G401.6 (cell line): ENCODE data around the gene GLI1.
A peak's percentile ranks its signal among the peaks of the same experiment; 100 is the strongest.

Experiments used
- FAIRE-seq: peaks from 2 replicates; lab custom pipeline; 2012; peaks lifted over from hg19 to GRCh38; lab: Jason Lieb, UNC

GLI1 gene

DNA sequence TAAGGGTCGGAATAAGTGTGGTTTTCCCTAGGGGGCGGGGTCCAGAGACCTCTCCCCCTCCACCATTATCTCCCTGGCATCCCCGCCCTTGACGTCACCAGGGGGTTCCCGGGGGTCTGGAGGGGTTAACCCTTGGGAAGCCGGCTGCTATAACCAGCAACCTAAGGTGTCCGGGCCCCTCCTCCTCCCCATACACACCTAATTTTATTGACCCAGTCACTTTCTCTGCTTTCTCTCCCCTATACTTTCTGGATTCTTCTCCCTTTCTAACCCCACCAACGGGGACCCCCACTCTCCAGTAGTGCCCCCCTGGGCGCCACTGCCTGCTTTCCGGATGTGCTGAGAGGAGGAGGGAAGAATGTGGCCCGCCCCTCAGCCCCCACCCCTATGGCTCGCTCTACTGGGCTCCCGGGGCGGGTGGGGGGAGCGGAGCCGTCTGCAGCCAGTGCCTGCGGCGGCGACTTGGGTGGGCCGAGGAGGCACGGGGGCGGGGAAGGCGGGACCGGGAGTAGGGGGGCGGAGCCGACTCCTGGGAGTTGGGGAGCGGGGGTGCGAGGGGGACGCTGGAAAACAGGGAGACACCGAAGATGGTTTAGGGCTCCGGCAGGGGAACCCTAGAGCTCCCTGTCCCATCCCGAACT lies 1.8 kb downstream of the GLI1 start:
- FAIRE-seq, result peak; percentile 49

DNA sequence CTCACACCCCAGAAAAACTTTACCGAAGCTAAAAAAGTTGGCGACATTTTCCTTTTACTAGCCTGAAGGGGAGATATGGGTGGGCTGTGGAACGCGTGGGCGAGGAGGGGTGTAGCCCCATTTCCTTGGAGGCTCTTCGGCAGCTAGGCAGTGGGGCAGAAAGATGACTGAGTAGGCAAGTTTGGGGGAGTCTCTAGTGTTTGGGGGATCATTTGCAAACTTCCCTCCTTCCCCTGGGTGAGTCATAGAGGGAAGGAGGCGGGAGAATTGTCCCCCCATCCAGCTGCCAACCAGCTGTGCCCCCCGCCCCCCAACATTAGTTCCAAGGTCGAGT lies 2.3 kb downstream of the GLI1 start:
- FAIRE-seq, result no peak

DNA sequence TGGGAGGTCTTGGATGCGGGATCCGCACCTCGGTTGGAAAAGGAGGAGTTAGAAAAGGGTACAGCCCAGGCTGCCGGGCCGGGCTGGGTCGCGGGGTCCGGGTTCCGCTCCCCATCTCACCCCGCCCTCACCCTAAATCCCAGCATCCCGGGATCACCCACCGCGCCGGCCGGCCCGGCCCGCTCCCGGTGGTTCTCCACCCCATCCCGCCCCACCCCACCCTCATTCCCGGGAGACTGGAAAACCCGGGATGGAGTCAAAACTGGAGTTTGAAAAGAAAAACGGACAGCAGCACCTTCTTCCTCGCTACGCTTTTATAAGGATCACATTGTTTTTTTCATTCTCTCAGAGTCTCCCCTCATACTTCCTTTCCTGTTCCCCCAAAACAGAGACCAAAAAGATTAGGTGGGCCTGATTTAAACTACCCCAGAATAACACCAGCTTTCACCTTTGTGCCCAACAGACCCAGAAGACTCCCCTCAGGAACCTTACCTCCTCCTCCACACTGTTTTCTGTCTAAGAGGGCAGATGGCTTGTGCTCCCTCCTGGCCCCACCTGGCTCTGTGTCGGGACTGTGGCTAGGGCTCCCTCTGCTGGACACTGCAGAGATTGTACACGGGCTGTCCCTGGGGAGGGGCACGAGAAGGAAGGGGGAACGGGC lies 2.8 kb downstream of the GLI1 start:
- peak; percentile 88 for FAIRE-seq

DNA sequence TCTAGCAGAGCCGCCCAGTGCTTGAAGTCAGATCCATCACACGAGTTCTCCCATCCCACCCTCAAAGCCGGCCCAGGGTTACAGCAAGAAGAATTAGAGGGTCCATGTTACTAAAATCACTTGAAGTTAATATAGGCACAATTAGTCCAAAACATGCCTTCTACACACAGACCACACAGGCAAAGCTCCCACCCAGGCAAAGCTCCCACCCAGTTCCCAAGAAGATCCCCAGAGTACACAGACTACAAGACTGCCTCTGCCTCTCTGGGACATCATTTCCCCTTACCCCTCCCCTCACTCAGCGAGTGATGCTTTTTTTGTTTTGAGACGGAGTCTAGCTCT lies 3.3 kb downstream of the GLI1 start:
- no peak for FAIRE-seq

DNA sequence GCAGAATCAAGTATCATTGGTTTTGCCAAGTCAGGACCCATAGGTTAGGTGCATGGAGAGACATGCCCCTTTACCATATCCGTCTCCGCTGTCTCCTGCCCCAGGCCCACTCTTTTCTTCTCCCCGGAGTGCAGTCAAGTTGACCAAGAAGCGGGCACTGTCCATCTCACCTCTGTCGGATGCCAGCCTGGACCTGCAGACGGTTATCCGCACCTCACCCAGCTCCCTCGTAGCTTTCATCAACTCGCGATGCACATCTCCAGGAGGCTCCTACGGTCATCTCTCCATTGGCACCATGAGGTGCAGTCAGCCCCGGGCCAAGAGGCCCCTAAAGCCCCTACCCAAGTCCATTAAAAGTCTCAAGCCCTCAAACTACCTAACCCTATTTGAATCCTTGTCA lies 5.0 kb downstream of the GLI1 start:
- no peak for FAIRE-seq

DNA sequence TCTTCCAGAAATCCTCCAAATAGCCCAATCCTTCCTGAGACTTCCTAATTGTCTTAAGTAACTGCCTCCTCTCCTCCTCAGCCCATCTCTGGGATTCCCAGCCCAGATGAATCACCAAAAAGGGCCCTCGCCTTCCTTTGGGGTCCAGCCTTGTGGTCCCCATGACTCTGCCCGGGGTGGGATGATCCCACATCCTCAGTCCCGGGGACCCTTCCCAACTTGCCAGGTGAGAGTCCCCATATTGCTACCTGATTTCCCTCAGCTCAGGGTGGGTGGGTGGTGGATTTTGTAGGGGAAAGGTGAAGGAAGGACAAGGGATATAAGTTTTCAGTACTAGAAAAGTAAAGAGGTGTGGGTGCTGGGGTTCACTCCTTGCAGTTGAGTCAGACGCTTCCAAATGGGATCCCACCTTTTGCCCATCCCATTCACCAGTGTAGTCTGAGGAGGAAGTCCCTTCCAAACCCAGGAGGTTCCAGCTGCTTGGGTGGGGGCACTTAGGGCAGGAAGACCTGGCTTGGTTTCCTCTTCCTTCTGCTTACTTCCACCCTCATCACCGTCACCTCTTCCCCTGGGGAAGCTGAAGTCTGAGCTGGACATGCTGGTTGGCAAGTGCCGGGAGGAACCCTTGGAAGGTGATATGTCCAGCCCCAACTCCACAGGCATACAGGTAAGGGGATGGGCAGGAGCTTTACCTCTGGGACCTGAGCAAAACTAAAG lies 5.6 kb downstream of the GLI1 start:
- no peak for FAIRE-seq

DNA sequence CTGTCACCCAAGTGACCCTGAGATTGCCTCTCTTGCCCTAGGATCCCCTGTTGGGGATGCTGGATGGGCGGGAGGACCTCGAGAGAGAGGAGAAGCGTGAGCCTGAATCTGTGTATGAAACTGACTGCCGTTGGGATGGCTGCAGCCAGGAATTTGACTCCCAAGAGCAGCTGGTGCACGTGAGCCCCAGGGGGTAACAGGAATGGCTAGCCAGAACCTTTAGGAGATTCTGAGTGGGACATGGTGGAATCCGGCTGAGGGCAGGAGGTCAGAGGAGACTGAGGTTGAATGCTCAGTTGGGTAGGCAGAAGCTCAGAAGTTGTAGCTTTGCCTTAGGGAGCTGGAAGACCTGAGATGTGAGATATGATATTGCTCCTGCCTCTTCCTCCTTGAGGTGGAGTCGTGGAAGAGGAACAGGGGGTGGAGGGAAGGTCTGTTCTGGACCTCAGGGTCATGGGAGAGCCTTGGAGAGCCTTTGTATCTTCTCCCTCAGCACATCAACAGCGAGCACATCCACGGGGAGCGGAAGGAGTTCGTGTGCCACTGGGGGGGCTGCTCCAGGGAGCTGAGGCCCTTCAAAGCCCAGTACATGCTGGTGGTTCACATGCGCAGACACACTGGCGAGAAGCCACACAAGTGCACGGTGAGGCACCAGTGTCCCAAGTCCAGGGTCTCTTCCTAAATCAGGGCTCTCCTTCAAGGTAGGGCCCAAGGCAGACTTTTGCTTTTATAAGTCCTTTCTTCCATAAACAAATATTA lies 6.3 kb downstream of the GLI1 start:
- FAIRE-seq, result no peak

DNA sequence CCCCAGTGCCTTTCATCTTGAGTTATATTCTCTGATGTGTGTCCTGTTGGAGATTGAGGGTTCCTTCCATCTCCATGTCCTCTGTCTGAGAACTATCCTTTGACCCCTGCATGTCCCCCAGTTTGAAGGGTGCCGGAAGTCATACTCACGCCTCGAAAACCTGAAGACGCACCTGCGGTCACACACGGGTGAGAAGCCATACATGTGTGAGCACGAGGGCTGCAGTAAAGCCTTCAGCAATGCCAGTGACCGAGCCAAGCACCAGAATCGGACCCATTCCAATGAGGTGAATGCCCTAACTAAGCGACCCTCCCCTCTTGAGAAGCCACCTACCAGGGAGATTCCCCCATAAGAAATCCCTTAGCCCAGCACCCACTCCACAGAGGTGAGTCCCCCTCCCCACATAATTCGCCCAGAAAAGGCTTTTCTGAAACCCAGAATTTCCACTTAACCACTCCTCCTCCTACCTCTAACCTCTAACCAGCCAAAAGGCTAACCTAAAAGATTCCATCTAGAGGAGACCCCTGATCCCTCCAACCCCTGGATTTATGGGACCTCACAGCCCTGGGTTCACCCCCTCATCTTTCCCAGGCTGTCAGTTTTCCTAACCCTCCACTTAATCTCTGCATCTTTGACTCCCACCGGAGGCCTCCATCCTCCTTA lies 7.8 kb downstream of the GLI1 start:
- no peak for FAIRE-seq

DNA sequence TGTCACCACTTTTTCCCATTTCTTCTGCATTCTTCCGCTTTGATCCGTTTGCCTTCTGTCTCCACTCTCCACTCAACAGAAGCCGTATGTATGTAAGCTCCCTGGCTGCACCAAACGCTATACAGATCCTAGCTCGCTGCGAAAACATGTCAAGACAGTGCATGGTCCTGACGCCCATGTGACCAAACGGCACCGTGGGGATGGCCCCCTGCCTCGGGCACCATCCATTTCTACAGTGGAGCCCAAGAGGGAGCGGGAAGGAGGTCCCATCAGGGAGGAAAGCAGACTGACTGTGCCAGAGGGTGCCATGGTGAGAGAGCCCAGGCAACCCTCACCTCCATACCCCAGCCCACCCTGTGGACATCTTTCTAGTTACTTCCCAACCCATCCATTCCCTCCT lies 8.3 kb downstream of the GLI1 start:
- no peak for FAIRE-seq

DNA sequence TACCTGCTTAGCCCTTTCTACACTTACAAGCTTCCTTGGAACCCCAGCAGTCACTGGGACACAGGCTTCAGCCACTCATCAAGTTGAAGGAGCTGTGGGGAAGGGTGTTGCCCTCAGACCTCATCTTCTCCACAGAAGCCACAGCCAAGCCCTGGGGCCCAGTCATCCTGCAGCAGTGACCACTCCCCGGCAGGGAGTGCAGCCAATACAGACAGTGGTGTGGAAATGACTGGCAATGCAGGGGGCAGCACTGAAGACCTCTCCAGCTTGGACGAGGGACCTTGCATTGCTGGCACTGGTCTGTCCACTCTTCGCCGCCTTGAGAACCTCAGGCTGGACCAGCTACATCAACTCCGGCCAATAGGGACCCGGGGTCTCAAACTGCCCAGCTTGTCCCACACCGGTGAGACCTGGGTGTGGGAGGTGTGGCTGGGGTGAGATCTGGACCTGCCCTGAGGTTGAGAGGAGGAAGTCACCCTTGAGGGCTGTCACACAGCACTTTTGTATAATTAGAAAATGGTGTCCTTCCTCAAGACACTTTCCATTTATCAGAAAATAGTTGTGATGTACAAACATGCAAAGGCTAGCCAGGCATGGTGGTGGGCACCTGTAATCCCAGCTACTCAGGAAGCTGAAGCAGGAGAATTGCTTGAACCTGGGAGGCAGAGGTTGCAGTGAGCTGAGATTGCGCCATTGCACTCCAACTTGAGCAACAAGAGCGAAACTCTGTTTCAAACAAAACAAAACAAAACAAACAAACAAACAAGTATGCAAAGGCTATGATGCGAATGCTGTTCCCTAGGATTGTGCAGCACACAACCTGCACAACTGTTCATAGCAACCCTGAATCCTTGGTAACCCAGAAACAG lies 9.9 kb downstream of the GLI1 start:
- FAIRE-seq, result no peak

DNA sequence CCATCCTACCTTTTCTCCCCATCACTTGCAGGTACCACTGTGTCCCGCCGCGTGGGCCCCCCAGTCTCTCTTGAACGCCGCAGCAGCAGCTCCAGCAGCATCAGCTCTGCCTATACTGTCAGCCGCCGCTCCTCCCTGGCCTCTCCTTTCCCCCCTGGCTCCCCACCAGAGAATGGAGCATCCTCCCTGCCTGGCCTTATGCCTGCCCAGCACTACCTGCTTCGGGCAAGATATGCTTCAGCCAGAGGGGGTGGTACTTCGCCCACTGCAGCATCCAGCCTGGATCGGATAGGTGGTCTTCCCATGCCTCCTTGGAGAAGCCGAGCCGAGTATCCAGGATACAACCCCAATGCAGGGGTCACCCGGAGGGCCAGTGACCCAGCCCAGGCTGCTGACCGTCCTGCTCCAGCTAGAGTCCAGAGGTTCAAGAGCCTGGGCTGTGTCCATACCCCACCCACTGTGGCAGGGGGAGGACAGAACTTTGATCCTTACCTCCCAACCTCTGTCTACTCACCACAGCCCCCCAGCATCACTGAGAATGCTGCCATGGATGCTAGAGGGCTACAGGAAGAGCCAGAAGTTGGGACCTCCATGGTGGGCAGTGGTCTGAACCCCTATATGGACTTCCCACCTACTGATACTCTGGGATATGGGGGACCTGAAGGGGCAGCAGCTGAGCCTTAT lies 10.8 kb downstream of the GLI1 start:
- FAIRE-seq, result no peak

DNA sequence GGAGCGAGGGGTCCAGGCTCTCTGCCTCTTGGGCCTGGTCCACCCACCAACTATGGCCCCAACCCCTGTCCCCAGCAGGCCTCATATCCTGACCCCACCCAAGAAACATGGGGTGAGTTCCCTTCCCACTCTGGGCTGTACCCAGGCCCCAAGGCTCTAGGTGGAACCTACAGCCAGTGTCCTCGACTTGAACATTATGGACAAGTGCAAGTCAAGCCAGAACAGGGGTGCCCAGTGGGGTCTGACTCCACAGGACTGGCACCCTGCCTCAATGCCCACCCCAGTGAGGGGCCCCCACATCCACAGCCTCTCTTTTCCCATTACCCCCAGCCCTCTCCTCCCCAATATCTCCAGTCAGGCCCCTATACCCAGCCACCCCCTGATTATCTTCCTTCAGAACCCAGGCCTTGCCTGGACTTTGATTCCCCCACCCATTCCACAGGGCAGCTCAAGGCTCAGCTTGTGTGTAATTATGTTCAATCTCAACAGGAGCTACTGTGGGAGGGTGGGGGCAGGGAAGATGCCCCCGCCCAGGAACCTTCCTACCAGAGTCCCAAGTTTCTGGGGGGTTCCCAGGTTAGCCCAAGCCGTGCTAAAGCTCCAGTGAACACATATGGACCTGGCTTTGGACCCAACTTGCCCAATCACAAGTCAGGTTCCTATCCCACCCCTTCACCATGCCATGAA lies 11.5 kb downstream of the GLI1 start:
- FAIRE-seq, result no peak

DNA sequence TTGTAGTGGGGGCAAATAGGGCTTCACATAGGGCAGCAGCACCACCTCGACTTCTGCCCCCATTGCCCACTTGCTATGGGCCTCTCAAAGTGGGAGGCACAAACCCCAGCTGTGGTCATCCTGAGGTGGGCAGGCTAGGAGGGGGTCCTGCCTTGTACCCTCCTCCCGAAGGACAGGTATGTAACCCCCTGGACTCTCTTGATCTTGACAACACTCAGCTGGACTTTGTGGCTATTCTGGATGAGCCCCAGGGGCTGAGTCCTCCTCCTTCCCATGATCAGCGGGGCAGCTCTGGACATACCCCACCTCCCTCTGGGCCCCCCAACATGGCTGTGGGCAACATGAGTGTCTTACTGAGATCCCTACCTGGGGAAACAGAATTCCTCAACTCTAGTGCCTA lies 12.1 kb downstream of the GLI1 start:
- no peak for FAIRE-seq

DNA sequence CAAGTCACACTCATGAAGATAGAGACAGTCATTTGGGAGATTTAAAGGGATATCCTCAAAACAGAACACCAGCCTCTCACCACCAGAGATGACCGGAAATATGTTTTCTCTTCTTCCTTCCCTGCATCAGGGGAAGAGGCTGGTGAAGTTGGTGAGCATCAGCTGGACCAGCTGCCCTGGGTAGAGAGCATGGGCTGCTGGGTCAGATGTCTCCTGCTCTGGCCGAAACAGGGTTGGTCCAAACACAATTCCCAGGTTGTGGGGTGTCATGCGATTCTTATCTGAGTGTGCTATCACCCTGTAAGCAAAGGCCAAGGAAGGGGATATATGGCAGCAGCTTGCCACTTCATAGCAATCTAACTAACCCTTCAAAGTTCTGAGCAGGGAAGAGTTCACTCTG lies 12.8 kb downstream of the GLI1 start:
- no peak for FAIRE-seq

DNA sequence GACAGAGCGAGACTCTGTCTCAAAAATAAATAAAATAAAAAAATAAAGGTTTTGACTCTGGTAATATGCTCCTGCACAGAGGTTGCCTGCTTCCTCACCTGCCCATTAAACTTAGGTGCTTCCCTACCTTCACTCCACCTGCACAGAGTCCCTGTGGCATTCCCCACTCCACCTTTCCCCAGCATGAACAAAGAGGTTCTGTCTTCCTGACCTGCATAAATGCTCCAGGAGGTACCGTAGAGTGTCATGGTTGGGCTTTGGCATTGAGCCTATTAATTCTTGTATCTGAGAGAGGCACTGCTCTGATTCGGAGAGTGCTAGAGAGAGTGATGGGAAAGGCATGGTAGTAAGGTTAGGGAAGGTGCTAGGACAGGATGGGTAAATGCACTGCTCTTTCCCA lies 13.8 kb downstream of the GLI1 start:
- FAIRE-seq, result no peak

DNA sequence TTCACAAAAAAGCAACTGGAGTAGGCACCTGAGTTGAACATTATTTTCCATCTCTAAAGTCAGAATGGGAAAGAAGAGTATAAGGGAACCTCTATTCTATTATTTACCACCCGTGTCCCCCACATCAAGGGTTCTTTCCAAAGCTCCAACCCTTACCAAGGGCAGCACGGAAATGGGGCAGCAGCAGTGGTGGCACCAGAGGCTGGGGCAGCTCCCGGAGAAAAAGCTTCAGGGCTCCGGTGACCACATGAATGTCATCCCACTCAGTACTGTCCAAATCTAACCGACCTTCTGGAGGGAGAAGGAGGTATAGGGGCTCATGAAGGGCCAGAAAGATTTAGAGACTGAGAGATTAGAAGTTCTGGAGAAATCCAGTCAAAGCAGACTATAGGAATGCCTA lies 14.3 kb downstream of the GLI1 start:
- no peak for FAIRE-seq

DNA sequence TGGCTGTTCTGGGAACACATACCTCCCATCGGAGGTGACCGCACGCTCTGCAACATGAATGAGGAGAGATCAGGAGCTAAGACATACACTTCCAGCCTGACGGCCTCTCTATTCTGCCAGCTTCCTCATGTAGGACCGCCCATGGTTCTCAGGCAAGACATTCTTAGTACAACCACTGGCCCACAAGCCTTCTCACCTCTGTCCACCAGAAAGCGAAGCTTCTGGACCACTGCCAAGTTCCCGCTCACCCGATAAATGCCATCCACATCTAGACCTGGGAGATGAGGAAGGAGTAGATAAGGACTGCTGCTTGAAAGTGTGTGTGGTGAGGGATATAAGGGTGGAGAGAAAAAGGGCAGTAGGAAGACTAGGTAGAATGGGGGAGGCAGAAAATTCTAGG lies 14.8 kb downstream of the GLI1 start:
- no peak for FAIRE-seq

DNA sequence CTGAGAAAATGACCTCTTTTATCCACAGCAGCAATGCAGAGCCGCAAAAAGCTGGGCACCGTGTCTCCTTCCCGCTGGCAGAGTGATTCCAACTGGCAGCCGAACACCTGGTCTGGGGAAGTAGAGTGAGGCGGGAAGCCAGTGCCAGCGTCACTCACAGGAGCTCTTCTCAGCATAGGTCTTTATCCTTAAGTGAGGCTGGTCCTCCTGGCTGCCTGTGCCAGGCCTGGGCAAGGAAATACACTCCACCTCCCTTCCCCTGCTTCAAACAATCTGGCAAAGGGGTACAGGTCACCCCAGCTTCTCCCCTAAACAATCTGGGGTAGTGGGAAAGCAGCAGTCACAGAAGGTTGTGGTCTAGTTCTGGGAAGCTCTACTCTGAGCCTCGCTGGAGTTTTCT lies 15.3 kb downstream of the GLI1 start:
- FAIRE-seq, result no peak

DNA sequence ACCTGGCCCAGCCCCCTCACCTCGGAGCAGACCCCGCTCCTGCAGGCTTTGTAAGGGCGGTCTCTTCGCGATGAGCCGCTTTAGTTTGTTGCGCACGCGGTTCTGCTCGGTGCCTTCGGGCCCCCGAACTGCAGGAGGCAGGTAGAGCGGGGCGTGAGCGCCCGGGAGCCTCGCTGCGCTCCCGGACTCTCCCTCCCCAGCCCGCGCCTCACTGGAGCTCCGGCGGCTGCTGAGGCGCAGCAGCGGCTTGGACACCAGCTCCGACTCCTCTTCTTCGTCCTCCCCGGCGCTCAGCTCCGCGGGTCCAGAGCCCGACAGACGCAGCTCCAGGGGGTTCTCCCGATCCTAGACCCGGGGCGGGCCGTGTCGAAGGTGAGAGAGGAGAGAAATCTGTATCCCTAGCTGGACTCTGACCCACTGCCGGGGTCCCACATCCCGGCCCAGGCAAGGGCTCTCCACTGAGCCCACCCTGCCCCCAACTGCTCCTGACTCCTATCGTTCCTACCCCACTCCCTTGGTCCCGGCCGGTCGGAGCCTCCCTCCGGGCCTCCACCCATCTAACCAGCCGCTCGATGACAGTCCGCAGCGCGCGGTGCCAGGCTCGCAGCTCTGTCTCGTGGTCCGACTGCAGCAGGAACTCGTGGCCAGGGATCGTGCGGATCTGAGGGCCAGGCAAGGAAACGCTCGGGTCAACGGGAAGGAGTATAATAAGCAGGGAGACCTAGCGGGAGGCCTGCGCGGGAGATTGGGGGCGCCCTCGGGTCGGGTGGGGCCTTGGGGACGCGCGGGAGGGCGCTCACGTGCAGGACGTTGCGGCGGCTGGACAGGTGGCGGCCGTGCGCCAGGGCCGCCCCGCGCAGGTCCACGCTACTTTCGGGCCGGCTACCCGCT lies 15.9 kb downstream of the GLI1 start:
- no peak for FAIRE-seq
